Measurements from ENCODE around the gene AP2A2. TPM values are rescaled to one million over a fixed set of nuclear protein-coding genes. Genes with fewer than 3 reads are reported as not detected.

The AP2A2 gene
- total and polyA plus RNA-seq, 2 donors (not counting 1 experiment from before 2014, with no cell fraction given): 53.1 to 57.0 TPM

DNA sequence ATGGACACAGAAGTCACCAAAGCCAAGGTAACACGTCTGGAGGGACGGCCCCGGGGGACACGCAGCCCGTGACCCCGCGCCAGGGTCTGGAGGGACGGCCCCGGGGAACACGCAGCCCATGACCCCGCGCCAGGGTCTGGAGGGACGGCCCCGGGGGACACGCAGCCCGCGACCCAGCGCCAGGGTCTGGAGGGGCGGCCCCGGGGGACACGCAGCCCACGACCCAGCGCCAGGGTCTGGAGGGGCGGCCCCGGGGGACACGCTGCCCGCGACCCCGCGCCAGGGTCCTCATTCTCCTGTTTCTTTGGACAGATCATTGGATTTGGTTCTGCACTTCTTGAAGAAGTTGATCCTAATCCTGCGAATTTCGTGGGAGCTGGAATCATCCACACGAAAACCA lies 83.7 kb downstream of the AP2A2 start:
- Mint-ChIP-seq H3K27me3 (no peaks in the 10 kb centered on the region), H3K27ac (no peak overlapping the region), H3K4me3 (no peak overlapping the region), H3K4me1 (no peaks in the 10 kb centered on the region), H3K9me3 (ENCODE audit: insufficient read depth) (no peaks in the 10 kb centered on the region)
- TF ChIP-seq, protein P1, sequence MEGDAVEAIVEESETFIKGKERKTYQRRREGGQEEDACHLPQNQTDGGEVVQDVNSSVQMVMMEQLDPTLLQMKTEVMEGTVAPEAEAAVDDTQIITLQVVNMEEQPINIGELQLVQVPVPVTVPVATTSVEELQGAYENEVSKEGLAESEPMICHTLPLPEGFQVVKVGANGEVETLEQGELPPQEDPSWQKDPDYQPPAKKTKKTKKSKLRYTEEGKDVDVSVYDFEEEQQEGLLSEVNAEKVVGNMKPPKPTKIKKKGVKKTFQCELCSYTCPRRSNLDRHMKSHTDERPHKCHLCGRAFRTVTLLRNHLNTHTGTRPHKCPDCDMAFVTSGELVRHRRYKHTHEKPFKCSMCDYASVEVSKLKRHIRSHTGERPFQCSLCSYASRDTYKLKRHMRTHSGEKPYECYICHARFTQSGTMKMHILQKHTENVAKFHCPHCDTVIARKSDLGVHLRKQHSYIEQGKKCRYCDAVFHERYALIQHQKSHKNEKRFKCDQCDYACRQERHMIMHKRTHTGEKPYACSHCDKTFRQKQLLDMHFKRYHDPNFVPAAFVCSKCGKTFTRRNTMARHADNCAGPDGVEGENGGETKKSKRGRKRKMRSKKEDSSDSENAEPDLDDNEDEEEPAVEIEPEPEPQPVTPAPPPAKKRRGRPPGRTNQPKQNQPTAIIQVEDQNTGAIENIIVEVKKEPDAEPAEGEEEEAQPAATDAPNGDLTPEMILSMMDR (IDR thresholded peaks at IDR 0.05): no peak
- TF ChIP-seq EZH2 (IDR thresholded peaks at IDR 0.05; ENCODE audit: borderline replicate concordance, insufficient read depth, low read depth, low read length, poor library complexity, severe bottlenecking): no peak
- no peak for DNase-seq
- Histone ChIP-seq H3K27ac (ENCODE audit: low read length in 2 of 2) (no peak overlapping the region), H3K27me3 (replicated peaks in 1 of 4; ENCODE audit: control extremely low read depth in 1 of 4, control insufficient read depth in 3 of 4, insufficient read depth in 4 of 4, low read length in 3 of 4) (no peaks in the 10 kb centered on the region), H3K4me1 (ENCODE audit: control insufficient read depth in 2 of 2, insufficient read depth in 2 of 2, low read length in 2 of 2) (no peaks in the 10 kb centered on the region), H2AFZ (ENCODE audit: insufficient read depth, low read depth, low read length, poor library complexity, severe bottlenecking) (no peak overlapping the region), H3K79me2 (ENCODE audit: control insufficient read depth, insufficient read depth, low read length) (no peaks in the 10 kb centered on the region), H3K4me2 (replicated peaks; ENCODE audit: low read depth, low read length, poor library complexity, severe bottlenecking) (no peak overlapping the region), H4K20me1 (ENCODE audit: control insufficient read depth, insufficient read depth, low read length, poor library complexity, severe bottlenecking) (no peaks in the 10 kb centered on the region), H3K36me3 (replicated peaks in 1 of 2; ENCODE audit: control extremely low read depth in 1 of 2, control insufficient read depth in 1 of 2, extremely low read depth in 1 of 2, insufficient read depth in 2 of 2, low read length in 1 of 2) (peaks cover 0 to 48% of the 10 kb centered on the region in 2 experiments), H3K9me3 (ENCODE audit: control extremely low read depth in 1 of 3, control insufficient read depth in 2 of 3, insufficient read depth in 1 of 3, low read length in 2 of 3) (no peaks in the 10 kb centered on the region), H3K4me3 (ENCODE audit: control extremely low read depth in 1 of 5, extremely low read depth in 1 of 5, insufficient read depth in 1 of 5, low read depth in 2 of 5, low read length in 4 of 5) (no peak overlapping the region), H3K9ac (ENCODE audit: low read length) (no peak overlapping the region)
- ChIA-PET POLR2A (no interaction called here), CTCF (no interaction called here)
- intact Hi-C loops (cut with micrococcal nuclease): no loop called here
- ATAC-seq (ENCODE audit: low read depth): no peak
- 92% methylated on average over 31 of the region's 33 CpGs for WGBS (ENCODE audit: insufficient coverage)

DNA sequence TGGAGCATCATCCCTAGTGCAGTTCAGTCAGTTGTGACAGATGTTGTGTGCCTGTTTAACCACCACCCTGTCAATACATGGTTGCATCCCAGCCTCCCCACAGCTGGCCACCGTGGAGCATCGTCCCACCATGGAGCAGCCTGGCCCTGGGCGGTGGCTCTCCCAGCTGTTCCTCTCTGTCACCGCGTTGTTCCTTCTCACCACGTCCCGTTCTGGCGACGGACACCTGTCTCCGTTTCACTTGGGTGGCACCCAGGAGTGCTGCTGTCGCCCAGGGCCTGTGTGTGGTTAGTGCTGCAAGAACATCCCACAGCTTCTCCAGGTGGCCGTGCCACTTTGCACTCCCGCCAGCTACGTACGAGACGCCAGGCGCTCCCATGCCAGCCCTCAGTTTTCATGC lies 84.3 kb downstream of the AP2A2 start:
- Histone ChIP-seq H3K27me3 (replicated peaks in 1 of 4; ENCODE audit: control extremely low read depth in 1 of 4, control insufficient read depth in 3 of 4, insufficient read depth in 4 of 4, low read length in 3 of 4) (no peaks in the 10 kb centered on the region), H3K4me3 (ENCODE audit: control extremely low read depth in 1 of 5, extremely low read depth in 1 of 5, insufficient read depth in 1 of 5, low read depth in 2 of 5, low read length in 4 of 5) (no peak overlapping the region), H3K4me2 (replicated peaks; ENCODE audit: low read depth, low read length, poor library complexity, severe bottlenecking) (no peak overlapping the region), H3K9me3 (ENCODE audit: control extremely low read depth in 1 of 3, control insufficient read depth in 2 of 3, insufficient read depth in 1 of 3, low read length in 2 of 3) (no peaks in the 10 kb centered on the region), H3K27ac (ENCODE audit: low read length in 2 of 2) (no peak overlapping the region), H3K36me3 (replicated peaks in 1 of 2; ENCODE audit: control extremely low read depth in 1 of 2, control insufficient read depth in 1 of 2, extremely low read depth in 1 of 2, insufficient read depth in 2 of 2, low read length in 1 of 2) (peaks cover 0 to 42% of the 10 kb centered on the region in 2 experiments), H4K20me1 (ENCODE audit: control insufficient read depth, insufficient read depth, low read length, poor library complexity, severe bottlenecking) (no peaks in the 10 kb centered on the region), H3K79me2 (ENCODE audit: control insufficient read depth, insufficient read depth, low read length) (no peaks in the 10 kb centered on the region), H3K4me1 (ENCODE audit: control insufficient read depth in 2 of 2, insufficient read depth in 2 of 2, low read length in 2 of 2) (no peaks in the 10 kb centered on the region), H3K9ac (ENCODE audit: low read length) (no peak overlapping the region), H2AFZ (ENCODE audit: insufficient read depth, low read depth, low read length, poor library complexity, severe bottlenecking) (no peak overlapping the region)
- ATAC-seq (ENCODE audit: low read depth) (no peak), DNase-seq (no peak)
- Mint-ChIP-seq H3K4me3 (no peak overlapping the region), H3K27me3 (no peaks in the 10 kb centered on the region), H3K27ac (no peak overlapping the region), H3K9me3 (ENCODE audit: insufficient read depth) (no peaks in the 10 kb centered on the region), H3K4me1 (no peaks in the 10 kb centered on the region)
- TF ChIP-seq, protein P1 (IDR thresholded peaks at IDR 0.05): no peak
- no peak for TF ChIP-seq EZH2 (IDR thresholded peaks at IDR 0.05; ENCODE audit: borderline replicate concordance, insufficient read depth, low read depth, low read length, poor library complexity, severe bottlenecking)
- CTCF ChIA-PET: no interaction called here
- intact Hi-C loops (cut with micrococcal nuclease): no loop called here
- POLR2A ChIA-PET: no interaction called here
- WGBS (ENCODE audit: insufficient coverage): 89% methylated on average over 15 of the region's 17 CpGs

Data from B cell (primary cell).